ENCODE data around the gene NXPE2.

NXPE2 gene

GRCh38 chr11:114745150-114745671 lies 66.9 kb downstream of the NXPE2 start:
- no peak for DNase-seq (ENCODE audit: low read depth in 2 of 2)

GRCh38 chr11:114746013-114746412 lies 67.7 kb downstream of the NXPE2 start:
- DNase-seq (ENCODE audit: low read depth in 2 of 2): no peak
